ENCODE results near the gene FBXO38.

Gene FBXO38

GRCh38 chr5:148383564-148384379 lies at the start of gene FBXO38:
FBXO38 (plus strand) TSS chr5:148383958; CDS start chr5:148394777, 10,819 bp downstream.
- peak; percentile 93 for DNase-seq

- DNase-seq: no peak
These were observed 48.5 kb upstream of the FBXO38 start, which contains the start of gene SPINK9 for GRCh38 chr5:148335259-148335658. SPINK9 (plus strand) TSS chr5:148335559; CDS start chr5:148335614, 55 bp downstream.

- DNase-seq: no peak
These were observed 46.9 kb upstream of the FBXO38 start for GRCh38 chr5:148336704-148337435.

GRCh38 chr5:148342371-148343045 lies 41.2 kb upstream of the FBXO38 start:
- DNase-seq: no peak

- no peak for DNase-seq
These were observed 40.7 kb upstream of the FBXO38 start for GRCh38 chr5:148343046-148343407.

GRCh38 chr5:148343603-148344487 lies 39.9 kb upstream of the FBXO38 start:
- DNase-seq: no peak

GRCh38 chr5:148347706-148348105 lies 36.1 kb upstream of the FBXO38 start:
- DNase-seq: no peak

GRCh38 chr5:148352696-148353095 lies 31.1 kb upstream of the FBXO38 start:
- DNase-seq: no peak

- DNase-seq: no peak
These were observed 30.1 kb upstream of the FBXO38 start for GRCh38 chr5:148353634-148354033.

GRCh38 chr5:148364343-148364742 lies 19.4 kb upstream of the FBXO38 start:
- DNase-seq: no peak

GRCh38 chr5:148368299-148368698 lies 15.5 kb upstream of the FBXO38 start:
- no peak for DNase-seq

GRCh38 chr5:148372166-148372725 lies 11.5 kb upstream of the FBXO38 start:
- no peak for DNase-seq

- no peak for DNase-seq
These were observed 10.9 kb upstream of the FBXO38 start for GRCh38 chr5:148372893-148373292.

- peak; percentile 33 for DNase-seq
These were observed 8.9 kb upstream of the FBXO38 start for GRCh38 chr5:148374690-148375360.

- peak; percentile 6 for DNase-seq
These were observed 7.6 kb upstream of the FBXO38 start for GRCh38 chr5:148376198-148376597.

GRCh38 chr5:148378670-148379069 lies 5.1 kb upstream of the FBXO38 start:
- DNase-seq: no peak

- no peak for DNase-seq
These were observed 4.4 kb upstream of the FBXO38 start for GRCh38 chr5:148379340-148379739.

GRCh38 chr5:148381906-148382305 lies 1.9 kb upstream of the FBXO38 start:
- no peak for DNase-seq

GRCh38 chr5:148382961-148383360 lies 797 bp upstream of the FBXO38 start:
- DNase-seq: no peak

- DNase-seq: no peak
These were observed 601 bp downstream of the FBXO38 start for GRCh38 chr5:148384380-148384737.

GRCh38 chr5:148385094-148385493 lies 1.3 kb downstream of the FBXO38 start:
- no peak for DNase-seq

GRCh38 chr5:148386041-148386440 lies 2.3 kb downstream of the FBXO38 start:
- no peak for DNase-seq
